PC-3 (cell line): ENCODE data around the gene CCDC83. TPM values are rescaled to one million over a fixed set of nuclear protein-coding genes. Genes with fewer than 3 reads are reported as not detected.

Source experiments
- ATAC-seq: fragments of 200-7000 bp; cut with Tn5 transposase; 2 replicates; pipeline ENCODE4 v1.9.1; 2020; ENCODE audit warnings: mild to moderate bottlenecking, moderate library complexity
- BruUV-seq: library from RNA; stranded (reverse); fragments of 400-500 nt; replicated peaks from 2 replicates; lab custom pipeline; 2021; lab: Mats Ljungman, UMichigan
- CTCF ChIA-PET: fragments of 300-600 bp; sonication (Branson Sonifier 250); formaldehyde crosslinking; loops from one replicate; lab custom pipeline; 2022; ENCODE audit warnings: antibody characterized with exemption; lab: Charles Lee
- POLR2A ChIA-PET: fragments of 300-600 bp; sonication (Branson Sonifier 250); formaldehyde crosslinking; loops from one replicate; lab custom pipeline; 2022; ENCODE audit warnings: antibody characterized with exemption; ENCODE audit not compliant: unreplicated experiment; lab: Charles Lee
- DNase-seq: peaks from one replicate; pipeline ENCODE4 v3.0.0-alpha.2; 2015
- H2AFZ ChIP-seq: fragments of 300-600 bp; sonication (generic); 2 replicates; pipeline ENCODE4 v1.6.0; 2016; ENCODE audit warnings: antibody characterized with exemption, low read length
- H3F3A ChIP-seq: fragments of 300-600 bp; sonication (generic); one replicate; pipeline ENCODE4 v1.6.0; 2017; ENCODE audit warnings: antibody characterized with exemption, low read length, control low read depth, mild to moderate bottlenecking; ENCODE audit not compliant: unreplicated experiment
- H3K27ac ChIP-seq: fragments of 300-600 bp; sonication (generic); 2 replicates; pipeline ENCODE4 v1.5.1; 2016; ENCODE audit warnings: mild to moderate bottlenecking, low read length
- H3K27me3 ChIP-seq: fragments of 300-600 bp; sonication (generic); 2 replicates; pipeline ENCODE4 v1.6.1; 2016; ENCODE audit warnings: low read length, mixed read lengths
- H3K36me3 ChIP-seq: fragments of 300-600 bp; sonication (generic); 2 replicates; pipeline ENCODE4 v1.6.1; 2016; ENCODE audit warnings: low read depth, mixed run types, low read length, mixed read lengths
- H3K4me1 ChIP-seq: fragments of 300-600 bp; sonication (generic); 2 replicates; pipeline ENCODE4 v1.5.1; 2016; ENCODE audit warnings: low read length; ENCODE audit not compliant: insufficient read depth
- H3K4me2 ChIP-seq: fragments of 300-600 bp; sonication (generic); 2 replicates; pipeline ENCODE4 v1.6.0; 2016; ENCODE audit warnings: low read length
- H3K4me3 ChIP-seq: fragments of 300-600 bp; sonication (generic); 2 replicates; pipeline ENCODE4 v1.5.1; 2016; ENCODE audit warnings: mild to moderate bottlenecking, low read length, mixed read lengths
- H3K79me2 ChIP-seq: fragments of 300-600 bp; sonication (generic); 2 replicates; pipeline ENCODE4 v1.6.1; 2017; ENCODE audit warnings: low read length, mixed read lengths
- H3K9ac ChIP-seq: fragments of 300-600 bp; sonication (generic); 2 replicates; pipeline ENCODE4 v1.6.0; 2016; ENCODE audit warnings: mild to moderate bottlenecking, low read length
- H3K9me2 ChIP-seq: fragments of 300-600 bp; sonication (generic); replicated peaks from 2 replicates; pipeline ENCODE4 v1.6.1; 2016; ENCODE audit warnings: mixed run types, low read length, mixed read lengths
- H3K9me3 ChIP-seq: fragments of 300-600 bp; sonication (generic); 2 replicates; pipeline ENCODE4 v1.6.1; 2016; ENCODE audit warnings: low read length, mixed read lengths
- H4K20me1 ChIP-seq: fragments of 300-600 bp; sonication (generic); 2 replicates; pipeline ENCODE4 v1.6.1; 2016; ENCODE audit warnings: low read length, mixed read lengths
- EZH2 ChIP-seq: fragments of 300-600 bp; sonication (generic); IDR thresholded peaks from one replicate; pipeline ENCODE4 v1.6.1; 2017; ENCODE audit warnings: antibody characterized with exemption, mild to moderate bottlenecking, low read length; ENCODE audit not compliant: unreplicated experiment
- EZH2phosphoT487 ChIP-seq: fragments of 300-600 bp; sonication (generic); IDR thresholded peaks from 2 replicates; pipeline ENCODE4 v1.6.1; 2018; ENCODE audit warnings: mild to moderate bottlenecking, antibody characterized with exemption, low read length, borderline replicate concordance
- intact Hi-C: fragments of 100-400 bp; cut with micrococcal nuclease; formaldehyde crosslinking; loops from 2 replicates; pipeline ENCODE4 v1.9.0; 2023
- total RNA-seq: library from RNA; depleted of rRNA; stranded (reverse); fragments of >200 nt; gene quantifications from 2 replicates; pipeline ENCODE4 v1.2.3, GENCODE V29; 2014
- TF ChIP-seq, protein P1 (sequence below): fragments of 300-600 bp; sonication (generic); conservative IDR thresholded peaks from 2 replicates; pipeline ENCODE4 v1.5.1; 2017; ENCODE audit warnings: antibody characterized with exemption, low read depth, mild to moderate bottlenecking, low read length

The CCDC83 gene
- total RNA-seq, 1 experiment from 2014 or later, result 0.22 TPM

GRCh38 chr11:85886089-85887056, 31.2 kb downstream of the CCDC83 start:
- ATAC-seq (no peak), DNase-seq (no peak)
- CTCF ChIA-PET, result no interaction called here
- POLR2A ChIA-PET, result interaction anchor here (0.6 kb wide), 1 partner anchor 61 kb away, joined by 3 read pairs; no protein-coding TSS in a partner anchor
- BruUV-seq, result no TSS peak
- no peak overlapping the region for H3K4me2 ChIP-seq
- H3K4me3 ChIP-seq, result no peak overlapping the region
- H3K9me2 ChIP-seq, result no peaks in the 10 kb centered on the region
- no peaks in the 10 kb centered on the region for H3K79me2 ChIP-seq
- intact Hi-C loops, result no loop called here
- H3K9me3 ChIP-seq, result no peaks in the 10 kb centered on the region
- H2AFZ ChIP-seq, result no peak overlapping the region
- H3F3A ChIP-seq, result no peaks in the 10 kb centered on the region
- no peak overlapping the region for H3K27ac ChIP-seq
- no peaks in the 10 kb centered on the region for H3K27me3 ChIP-seq
- no peaks in the 10 kb centered on the region for H3K36me3 ChIP-seq
- TF ChIP-seq, protein P1, sequence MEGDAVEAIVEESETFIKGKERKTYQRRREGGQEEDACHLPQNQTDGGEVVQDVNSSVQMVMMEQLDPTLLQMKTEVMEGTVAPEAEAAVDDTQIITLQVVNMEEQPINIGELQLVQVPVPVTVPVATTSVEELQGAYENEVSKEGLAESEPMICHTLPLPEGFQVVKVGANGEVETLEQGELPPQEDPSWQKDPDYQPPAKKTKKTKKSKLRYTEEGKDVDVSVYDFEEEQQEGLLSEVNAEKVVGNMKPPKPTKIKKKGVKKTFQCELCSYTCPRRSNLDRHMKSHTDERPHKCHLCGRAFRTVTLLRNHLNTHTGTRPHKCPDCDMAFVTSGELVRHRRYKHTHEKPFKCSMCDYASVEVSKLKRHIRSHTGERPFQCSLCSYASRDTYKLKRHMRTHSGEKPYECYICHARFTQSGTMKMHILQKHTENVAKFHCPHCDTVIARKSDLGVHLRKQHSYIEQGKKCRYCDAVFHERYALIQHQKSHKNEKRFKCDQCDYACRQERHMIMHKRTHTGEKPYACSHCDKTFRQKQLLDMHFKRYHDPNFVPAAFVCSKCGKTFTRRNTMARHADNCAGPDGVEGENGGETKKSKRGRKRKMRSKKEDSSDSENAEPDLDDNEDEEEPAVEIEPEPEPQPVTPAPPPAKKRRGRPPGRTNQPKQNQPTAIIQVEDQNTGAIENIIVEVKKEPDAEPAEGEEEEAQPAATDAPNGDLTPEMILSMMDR, result no peak
- TF ChIP-seq EZH2phosphoT487 (no peak), EZH2 (no peak)
- H3K9ac ChIP-seq, result no peak overlapping the region
- H4K20me1 ChIP-seq, result no peaks in the 10 kb centered on the region
- peaks cover 33% of the 10 kb centered on the region for H3K4me1 ChIP-seq

GRCh38 chr11:85889108-85889507, 33.9 kb downstream of the CCDC83 start:
- H3K9me2 ChIP-seq, result no peaks in the 10 kb centered on the region
- TF ChIP-seq EZH2 (no peak), EZH2phosphoT487 (no peak)
- TF ChIP-seq, protein P1, result no peak
- intact Hi-C loops, result no loop called here
- H3K36me3 ChIP-seq, result no peaks in the 10 kb centered on the region
- H3K9me3 ChIP-seq, result no peaks in the 10 kb centered on the region
- no peak overlapping the region for H2AFZ ChIP-seq
- H3F3A ChIP-seq, result no peaks in the 10 kb centered on the region
- ChIA-PET POLR2A (no interaction called here), CTCF (no interaction called here)
- H3K4me2 ChIP-seq, result peak overlapping the region; percentile 64; the same call in 1 of the 2 replicates
- H3K27me3 ChIP-seq, result no peaks in the 10 kb centered on the region
- H4K20me1 ChIP-seq, result no peaks in the 10 kb centered on the region
- H3K4me1 ChIP-seq, result peaks cover 33% of the 10 kb centered on the region
- no peaks in the 10 kb centered on the region for H3K79me2 ChIP-seq
- ATAC-seq (no peak), DNase-seq (no peak)
- H3K27ac ChIP-seq, result no peak overlapping the region
- BruUV-seq, result no TSS peak
- H3K9ac ChIP-seq, result no peak overlapping the region
- no peak overlapping the region for H3K4me3 ChIP-seq
